Daoy (cell line): Measurements from ENCODE around the gene PPIL6. TPM values are rescaled to one million over a fixed set of nuclear protein-coding genes. Genes with fewer than 3 reads are reported as not detected.
A peak's percentile ranks its signal among the peaks of the same experiment; 100 is the strongest.

ENCODE experiments used
- DNase-seq: peaks from one replicate; pipeline ENCODE4 v3.0.0-alpha.2; 2015; ENCODE audit warnings: low read depth
- total RNA-seq: library from RNA; depleted of rRNA; stranded (reverse); fragments of >200 nt; shearing (Covaris generic); gene quantifications from 2 replicates; pipeline ENCODE4 v1.2.3, GENCODE V29; 2014; rRNA removed

PPIL6 gene
- 3.8 and 4.5 TPM in 2 replicates for total RNA-seq

GRCh38 chr6:109440331-109441068 lies at the start of gene PPIL6, which contains the start of gene SMPD2:
TSS of gene PPIL6 (minus strand) at chr6:109440628. CDS start at chr6:109440590, 38 bp downstream.
TSS of gene SMPD2 (plus strand) at chr6:109440724. CDS start at chr6:109441122, 398 bp downstream.
- DNase-seq: peak; percentile 92

DNA sequence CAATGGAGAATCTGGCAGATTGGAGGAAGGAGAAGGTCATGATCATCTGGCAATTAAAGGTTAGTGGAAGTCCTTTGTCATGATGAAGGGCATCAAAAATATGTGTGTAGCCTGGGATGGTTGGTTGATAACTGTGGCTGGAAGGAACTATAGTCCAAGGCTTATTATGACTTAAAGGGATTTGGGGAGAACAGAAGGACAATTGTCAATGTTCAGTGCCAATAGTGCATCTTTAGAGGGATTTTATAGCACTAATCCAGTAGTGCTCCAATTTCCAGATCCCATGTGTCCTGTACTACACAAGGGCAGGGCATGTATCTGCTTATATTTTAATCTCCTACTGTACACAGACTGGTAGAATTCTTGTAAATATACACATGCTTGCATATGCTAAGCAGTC lies 47.6 kb upstream of the PPIL6 start:
- DNase-seq: no peak

DNA sequence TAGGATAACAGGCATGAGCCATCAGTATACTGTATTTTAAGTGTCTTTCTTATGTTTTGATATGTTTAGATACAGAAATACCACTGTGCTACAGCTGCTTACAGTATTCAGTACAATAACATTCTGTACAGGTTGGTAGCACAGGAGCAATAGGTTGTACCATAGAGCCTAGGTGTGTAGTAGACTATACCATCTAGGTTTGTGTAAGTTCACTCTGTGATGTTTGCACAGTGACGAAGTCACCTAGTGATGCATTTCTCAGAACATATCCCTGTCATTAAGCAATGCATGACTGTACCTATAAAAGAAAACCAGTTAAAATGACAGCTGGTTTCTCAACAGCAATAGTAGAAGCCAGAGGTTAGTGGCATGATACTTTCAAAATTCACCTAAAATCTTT lies 45.6 kb upstream of the PPIL6 start:
- no peak for DNase-seq

DNA sequence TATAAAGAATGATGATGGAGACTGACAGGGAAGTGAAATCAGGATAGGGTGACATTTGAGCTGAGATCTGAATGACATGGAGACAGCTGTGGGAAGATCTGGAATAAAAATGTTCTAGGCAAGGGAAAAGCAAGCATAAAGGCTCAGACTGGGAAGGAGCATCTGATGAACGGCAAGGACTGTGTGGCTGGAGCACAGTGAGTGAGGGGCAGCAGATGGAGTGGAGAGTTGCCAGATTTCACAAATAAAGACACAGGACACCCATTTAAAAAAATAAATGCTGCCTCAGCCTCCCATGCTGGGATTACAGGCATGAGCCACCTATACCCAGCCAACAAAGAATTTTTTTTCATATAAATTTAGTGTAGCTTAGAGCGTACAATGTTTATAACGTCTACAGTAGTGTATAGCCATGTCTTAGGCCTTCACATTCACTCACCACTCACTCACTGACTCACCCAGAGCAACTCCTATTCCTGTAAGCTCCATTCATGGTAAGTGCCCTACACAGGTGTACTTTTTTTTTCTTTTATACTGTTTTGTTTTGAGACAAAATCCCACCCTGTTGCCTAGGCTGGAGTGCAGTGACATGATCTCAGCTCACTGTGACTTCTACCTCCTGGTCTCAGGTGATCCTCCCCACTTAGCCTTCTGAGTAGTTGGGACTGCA lies 45.0 kb upstream of the PPIL6 start:
- no peak for DNase-seq

DNA sequence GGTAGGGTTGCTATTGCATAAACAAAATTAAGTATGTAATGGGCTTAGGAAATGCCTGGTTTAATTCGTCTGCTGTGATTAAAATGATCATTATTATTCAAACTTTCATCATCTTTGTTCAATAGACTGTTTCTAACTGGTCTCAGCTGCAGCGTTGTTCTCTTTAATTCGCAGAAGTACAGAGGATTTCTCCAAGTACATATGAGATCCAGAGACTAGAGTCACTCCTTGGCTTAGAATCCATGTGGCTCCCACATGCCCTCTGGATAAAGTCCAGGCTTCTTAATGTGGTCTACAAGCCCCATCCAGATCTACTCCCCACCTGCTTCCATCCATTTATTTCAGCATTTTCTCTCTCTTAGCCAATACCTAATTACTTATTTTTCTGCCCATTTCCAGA lies 43.7 kb upstream of the PPIL6 start:
- no peak for DNase-seq

GRCh38 chr6:109483735-109484057 lies 43.3 kb upstream of the PPIL6 start:
- no peak for DNase-seq

DNA sequence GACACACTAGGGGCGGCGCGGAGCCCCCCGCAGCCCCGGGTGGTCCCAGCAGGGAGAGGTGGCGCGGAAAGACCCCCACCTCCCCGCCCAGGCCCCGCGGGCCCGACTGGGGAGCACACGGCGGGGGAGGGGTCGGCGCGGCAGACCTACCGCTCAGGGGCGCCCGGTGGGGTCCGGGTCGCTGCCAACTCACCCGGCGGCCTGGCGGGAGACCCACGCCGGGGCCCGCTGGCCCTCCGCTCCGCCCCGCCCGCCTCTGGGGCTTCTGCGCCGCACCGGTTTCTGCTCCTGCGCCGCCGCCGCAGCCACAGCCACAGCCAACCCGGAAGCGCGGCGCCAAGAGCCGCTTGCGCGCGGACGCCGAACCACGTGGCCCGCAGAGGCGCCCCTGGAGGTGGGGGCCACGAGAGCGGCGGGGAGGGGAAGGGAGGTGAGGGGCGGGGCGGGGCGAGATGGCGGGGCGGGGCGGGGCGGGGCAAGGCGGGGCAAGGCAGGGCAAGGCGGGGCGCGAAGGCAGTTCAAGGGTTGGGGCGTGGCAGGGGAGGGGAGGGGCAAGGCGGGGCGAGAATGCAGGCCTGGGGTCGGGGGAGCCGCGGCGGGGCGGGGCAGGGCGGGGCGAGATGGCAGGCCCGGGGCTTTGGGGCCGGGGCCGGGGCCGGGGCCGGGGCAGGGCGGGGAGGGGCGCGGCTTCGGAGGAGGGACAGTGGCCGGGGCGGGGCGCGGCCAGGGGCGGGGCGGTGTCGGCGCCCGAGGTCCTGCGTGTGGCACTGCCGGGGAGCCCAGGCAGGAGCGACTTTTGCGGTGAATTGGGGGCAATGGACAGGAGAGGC lies 42.7 kb upstream of the PPIL6 start, which contains the start of gene ZBTB24:
Gene ZBTB24 (minus strand): TSS at position 315 of the 830 bp plus-strand sequence. CDS start 1,193 bp downstream, outside the sequence.
- peak; percentile 94 for DNase-seq

DNA sequence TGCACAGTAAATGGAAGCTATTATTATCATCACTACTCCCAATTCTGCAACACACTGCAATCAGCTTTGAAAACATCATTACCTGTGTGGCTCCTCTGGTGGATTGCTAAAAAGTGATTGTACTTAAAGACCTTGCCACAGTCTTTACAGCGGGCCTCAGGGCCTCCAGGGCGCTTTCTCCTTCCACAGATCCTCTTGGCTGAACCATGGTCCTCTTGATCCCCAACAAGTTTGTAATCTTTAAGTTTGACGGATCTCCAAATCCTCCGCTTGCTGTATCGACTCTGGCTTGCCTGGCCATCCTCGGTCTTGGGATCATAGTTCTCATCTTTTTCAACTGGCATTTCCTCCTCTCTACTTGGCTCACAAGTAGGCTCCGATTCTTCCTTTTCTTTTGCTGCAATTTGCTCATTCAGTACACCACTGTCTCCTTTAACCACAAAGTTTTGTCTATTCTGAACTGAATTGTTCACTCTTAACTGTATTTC lies 40.6 kb upstream of the PPIL6 start:
- no peak for DNase-seq

- DNase-seq: no peak
These were observed 38.6 kb upstream of the PPIL6 start for GRCh38 chr6:109478841-109479624.

- no peak for DNase-seq
These were observed 37.9 kb upstream of the PPIL6 start for GRCh38 chr6:109478222-109478805.

DNA sequence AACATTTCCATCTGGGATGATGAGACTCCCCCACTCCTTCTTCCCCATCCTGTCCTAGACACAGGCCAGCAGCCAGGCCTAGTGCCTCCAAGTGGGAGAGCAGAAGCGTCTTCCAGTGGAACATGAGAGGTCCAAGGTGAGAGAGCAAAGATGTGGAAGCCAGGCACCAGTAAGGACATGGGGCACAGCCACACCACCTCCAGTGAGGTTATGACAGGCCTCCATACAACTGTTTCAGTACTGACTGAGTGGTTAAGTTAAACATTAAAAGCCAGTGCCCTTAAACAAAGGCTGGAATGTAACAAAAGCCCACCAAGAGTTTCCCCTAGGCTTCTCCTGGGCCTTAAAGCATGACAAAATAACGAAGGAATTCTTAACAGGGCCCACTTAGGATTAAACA lies 37.3 kb upstream of the PPIL6 start:
- DNase-seq: no peak

DNA sequence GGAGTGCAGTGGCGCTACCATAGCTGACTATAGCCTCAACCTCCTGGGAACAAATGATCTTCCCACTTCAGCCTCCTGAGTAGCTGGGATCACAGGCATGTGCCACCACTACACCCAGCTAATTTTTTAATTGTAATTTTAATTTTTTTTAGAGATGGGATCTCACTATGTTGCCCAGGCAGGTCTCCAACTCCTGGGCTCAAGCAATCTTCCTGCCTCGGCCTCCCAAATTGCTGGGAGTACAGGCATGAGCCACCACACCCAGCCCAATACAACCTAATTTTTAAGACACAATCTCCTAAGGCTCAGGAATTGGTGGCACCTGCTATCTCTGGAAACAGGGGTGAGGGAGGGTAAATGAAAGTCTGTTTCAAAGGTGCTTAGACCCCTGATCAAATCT lies 36.8 kb upstream of the PPIL6 start:
- no peak for DNase-seq

- no peak for DNase-seq
These were observed 35.2 kb upstream of the PPIL6 start for GRCh38 chr6:109475625-109476024.

DNA sequence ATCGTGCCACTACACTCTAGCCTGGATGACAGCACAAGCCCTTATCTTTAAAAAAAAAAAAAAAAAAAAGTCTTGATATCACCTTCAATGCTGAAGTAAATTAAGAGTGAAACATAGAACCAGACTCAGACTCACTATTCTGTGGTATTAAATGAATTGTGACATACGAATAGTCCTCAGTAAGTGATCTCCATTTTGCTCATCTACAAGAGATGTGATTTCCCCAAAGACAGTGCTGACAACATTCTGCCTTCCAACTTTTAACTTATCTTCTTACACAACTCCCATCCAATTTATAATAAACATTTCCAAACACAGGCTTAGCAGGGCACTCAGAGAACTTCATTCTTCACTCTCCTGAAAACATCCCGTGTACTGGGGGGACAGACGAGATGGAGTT lies 34.6 kb upstream of the PPIL6 start:
- no peak for DNase-seq

- no peak for DNase-seq
These were observed 32.7 kb upstream of the PPIL6 start for GRCh38 chr6:109473120-109473519.

GRCh38 chr6:109472132-109472995 lies 31.9 kb upstream of the PPIL6 start:
- DNase-seq: no peak

GRCh38 chr6:109471105-109471810 lies 30.8 kb upstream of the PPIL6 start:
- DNase-seq: no peak

GRCh38 chr6:109469591-109470189 lies 29.3 kb upstream of the PPIL6 start:
- DNase-seq: no peak

- no peak for DNase-seq
These were observed 27.3 kb upstream of the PPIL6 start for GRCh38 chr6:109467696-109468095.
